Fibroblast of mammary gland (primary cell): ENCODE measurements around the gene HMGB2.

Experiments used
- DNase-seq: peaks from one replicate; pipeline ENCODE4 v3.0.0-alpha.2; 2010; ENCODE audit warnings: low read depth
- H3K4me3 ChIP-seq: 2 replicates; pipeline ENCODE4 v1.5.1; 2011; ENCODE audit warnings: low read depth, mild to moderate bottlenecking, low read length, moderate library complexity; ENCODE audit not compliant: control insufficient read depth
- CTCF ChIP-seq: conservative IDR thresholded peaks from 2 replicates; pipeline ENCODE4 v1.5.1; 2011; ENCODE audit warnings: low read depth, low read length, inconsistent platforms; ENCODE audit not compliant: control insufficient read depth, insufficient read depth

The HMGB2 gene

DNA sequence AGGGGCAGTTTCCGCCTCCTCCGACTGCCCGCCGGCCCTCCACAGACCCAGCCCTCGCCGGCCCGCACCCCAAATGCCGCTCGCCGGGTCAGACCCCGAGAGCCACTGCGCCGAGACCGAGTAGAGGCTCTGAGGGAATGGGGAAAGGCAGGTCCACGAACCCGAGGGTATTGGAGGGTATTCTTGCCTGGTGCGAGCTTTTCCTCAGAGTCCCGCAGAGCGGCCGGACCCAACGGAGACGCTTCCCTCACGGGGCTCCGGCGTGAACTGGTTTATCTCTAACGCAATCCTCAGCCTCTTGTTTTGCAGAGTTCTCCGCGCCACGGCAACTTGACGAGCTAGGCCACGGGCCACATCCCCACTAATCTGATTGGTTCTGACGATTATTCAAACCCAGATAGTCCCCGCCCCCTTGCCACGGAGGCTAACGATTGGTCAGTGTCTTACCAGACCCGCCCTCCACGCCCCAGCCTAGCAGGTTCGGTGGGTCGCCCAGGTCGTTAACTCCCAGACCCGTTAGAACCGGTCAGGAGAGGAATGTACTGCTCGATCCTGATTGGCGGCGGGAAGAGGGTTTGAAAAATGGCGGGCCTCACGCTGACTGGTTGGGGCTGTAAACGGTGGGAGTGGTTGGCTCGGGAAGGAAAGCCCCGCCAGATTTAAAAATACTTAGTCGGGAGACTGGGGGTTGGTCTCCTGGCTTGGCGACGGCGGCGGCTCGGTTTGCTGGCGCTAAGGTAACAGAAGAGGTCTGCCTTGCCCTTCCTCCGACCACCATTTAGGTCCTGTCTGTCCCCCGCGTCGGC lies at the start of gene HMGB2:
HMGB2 (minus strand) TSS at position 274 of the 806 bp plus-strand sequence. CDS start 709 bp downstream, outside the sequence.
- no peak for TF ChIP-seq CTCF
- peak; percentile 100 for DNase-seq
- peak within 1 kb of the TSS; percentile 99 for H3K4me3 ChIP-seq

- no peak overlapping the region for H3K4me3 ChIP-seq
- no peak for TF ChIP-seq CTCF
- no peak for DNase-seq
These were observed 48.2 kb upstream of the HMGB2 start for GRCh38 chr4:173382349-173382748.

GRCh38 chr4:173381610-173382009 lies 47.5 kb upstream of the HMGB2 start:
- H3K4me3 ChIP-seq = no peak overlapping the region
- no peak for TF ChIP-seq CTCF
- no peak for DNase-seq

DNA sequence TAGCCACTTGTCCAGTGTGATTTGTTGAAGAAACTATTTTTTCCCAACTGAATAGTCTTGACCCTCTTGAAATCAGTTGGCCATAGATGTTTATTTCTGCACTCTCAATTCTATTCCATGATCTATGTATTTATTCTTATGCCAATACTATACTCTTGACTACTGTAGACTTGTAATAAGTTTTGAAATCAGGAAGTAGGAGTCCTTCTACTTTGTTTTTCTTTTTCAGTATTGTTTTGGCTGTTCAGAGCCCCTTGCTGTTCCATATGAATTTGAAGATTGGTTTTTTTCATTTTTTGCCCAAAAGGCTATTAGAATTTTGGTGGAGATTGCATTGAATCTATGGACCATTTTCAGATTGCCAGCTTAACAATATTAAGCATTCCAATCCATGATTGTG lies 46.8 kb upstream of the HMGB2 start:
- H3K4me3 ChIP-seq = no peak overlapping the region
- DNase-seq = no peak
- no peak for TF ChIP-seq CTCF

GRCh38 chr4:173379929-173380328 lies 45.8 kb upstream of the HMGB2 start:
- TF ChIP-seq CTCF = no peak
- DNase-seq = no peak
- H3K4me3 ChIP-seq = no peak overlapping the region

DNA sequence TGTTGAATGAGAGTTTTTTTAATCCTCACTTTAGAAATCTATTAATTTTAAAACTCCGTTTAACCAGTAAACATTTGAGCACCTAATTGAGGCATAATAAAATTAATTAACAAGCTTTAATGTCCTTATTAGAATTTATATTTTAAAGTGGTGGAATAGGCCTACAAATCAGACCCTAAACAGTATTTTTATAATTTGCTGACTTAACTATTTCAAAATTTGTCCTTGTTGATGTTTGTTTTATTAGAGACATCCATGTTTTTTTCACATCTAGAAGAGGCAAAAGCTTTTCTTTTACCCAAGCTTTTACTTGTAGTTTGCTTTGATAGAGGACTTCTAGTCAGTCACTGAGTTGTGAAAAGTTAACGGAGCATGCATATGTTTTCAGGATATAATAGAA lies 40.4 kb upstream of the HMGB2 start:
- DNase-seq = no peak

More for the DNA sequence above, 40.4 kb upstream of the HMGB2 start:
- no peak overlapping the region for H3K4me3 ChIP-seq
- TF ChIP-seq CTCF = no peak
